Stimulated activated CD4-positive, alpha-beta T cell treated with anti-CD3 and anti-CD28 coated beads, Interleukin-1b, Interleukin-23, amount 100 ng/mL, for 4 hours (primary cell): ENCODE results near the gene NALCN.

Experiments used
- DNase-seq, 2 donors: peaks; one replicate each; pipeline ENCODE4 v3.0.0-alpha.2; 2020; ENCODE audit warnings: low read depth in 2 of 2

The NALCN gene

GRCh38 chr13:101415358-101416174 lies 742 bp downstream of the NALCN start:
- no peak for DNase-seq

GRCh38 chr13:101412076-101412475 lies 4.2 kb downstream of the NALCN start:
- no peak for DNase-seq

- no peak for DNase-seq
Measured at GRCh38 chr13:101408992-101409656, 7.2 kb downstream of the NALCN start.

- no peak for DNase-seq
Measured at GRCh38 chr13:101408154-101408553, 8.2 kb downstream of the NALCN start.

- no peak for DNase-seq
Measured at GRCh38 chr13:101406791-101407190, 9.5 kb downstream of the NALCN start.

- DNase-seq, result no peak
Measured at GRCh38 chr13:101401196-101401595, 15.1 kb downstream of the NALCN start.

GRCh38 chr13:101399365-101399764 lies 16.9 kb downstream of the NALCN start:
- no peak for DNase-seq

GRCh38 chr13:101398920-101399319 lies 17.4 kb downstream of the NALCN start:
- no peak for DNase-seq

GRCh38 chr13:101398191-101398590 lies 18.1 kb downstream of the NALCN start:
- DNase-seq, result no peak

GRCh38 chr13:101397742-101398141 lies 18.6 kb downstream of the NALCN start:
- DNase-seq, result no peak

- no peak for DNase-seq
Measured at GRCh38 chr13:101394605-101395004, 21.7 kb downstream of the NALCN start.

GRCh38 chr13:101393140-101393539 lies 23.2 kb downstream of the NALCN start:
- no peak for DNase-seq

- DNase-seq, result no peak
Measured at GRCh38 chr13:101390461-101390860, 25.8 kb downstream of the NALCN start.

- no peak for DNase-seq
Measured at GRCh38 chr13:101384929-101385328, 31.4 kb downstream of the NALCN start.

- DNase-seq, result no peak
Measured at GRCh38 chr13:101383595-101383994, 32.7 kb downstream of the NALCN start.

GRCh38 chr13:101382701-101383100 lies 33.6 kb downstream of the NALCN start:
- no peak for DNase-seq

GRCh38 chr13:101382086-101382485 lies 34.2 kb downstream of the NALCN start:
- no peak for DNase-seq

- no peak for DNase-seq
Measured at GRCh38 chr13:101360525-101360924, 55.8 kb downstream of the NALCN start.

GRCh38 chr13:101354895-101355294 lies 61.4 kb downstream of the NALCN start:
- no peak for DNase-seq

- no peak for DNase-seq
Measured at GRCh38 chr13:101346942-101347728, 69.2 kb downstream of the NALCN start.

- no peak for DNase-seq
Measured at GRCh38 chr13:101346161-101346560, 70.1 kb downstream of the NALCN start.

GRCh38 chr13:101343128-101343787 lies 73.0 kb downstream of the NALCN start:
- no peak for DNase-seq
